MM.1S (cell line): Measurements from ENCODE around the gene PDS5B.
"Not testable (repeated sequence)": the region's sequence is repeated elsewhere in the genome, so short reads cannot be mapped to it uniquely, and the experiment has no call there.

Source experiments
- DNase-seq: peaks from one replicate; pipeline ENCODE4 v3.0.0-alpha.2; 2015
- H2AFZ ChIP-seq: fragments of 300-600 bp; sonication (generic); 2 replicates; pipeline ENCODE4 v1.6.0; 2016; ENCODE audit warnings: antibody characterized with exemption, low read length
- H3F3A ChIP-seq: fragments of 300-600 bp; sonication (generic); 2 replicates; pipeline ENCODE4 v1.6.1; 2016; ENCODE audit warnings: mild to moderate bottlenecking, antibody characterized with exemption, low read length, moderate library complexity, mixed read lengths; ENCODE audit not compliant: insufficient read depth
- H3K27ac ChIP-seq: fragments of 300-600 bp; sonication (generic); 2 replicates; pipeline ENCODE4 v1.5.1; 2016; ENCODE audit warnings: mild to moderate bottlenecking, low read length
- H3K27me3 ChIP-seq: fragments of 300-600 bp; sonication (generic); replicated peaks from 2 replicates; pipeline ENCODE4 v1.6.0; 2016; ENCODE audit warnings: low read length; ENCODE audit not compliant: insufficient read depth
- H3K36me3 ChIP-seq: fragments of 300-600 bp; sonication (generic); replicated peaks from 2 replicates; pipeline ENCODE4 v1.6.1; 2016; ENCODE audit warnings: mild to moderate bottlenecking, low read length, mixed read lengths; ENCODE audit not compliant: insufficient read depth
- H3K4me1 ChIP-seq: fragments of 300-600 bp; sonication (generic); 2 replicates; pipeline ENCODE4 v1.6.1; 2016; ENCODE audit warnings: low read length, mixed read lengths
- H3K4me2 ChIP-seq: fragments of 300-600 bp; sonication (generic); 2 replicates; pipeline ENCODE4 v1.6.0; 2016; ENCODE audit warnings: low read depth, low read length
- H3K4me3 ChIP-seq: fragments of 300-600 bp; sonication (generic); 2 replicates; pipeline ENCODE4 v1.5.1; 2016; ENCODE audit warnings: low read length, mixed read lengths
- H3K79me2 ChIP-seq: fragments of 300-600 bp; sonication (generic); 2 replicates; pipeline ENCODE4 v1.6.1; 2016; ENCODE audit warnings: mixed run types, low read length, mixed read lengths
- H3K9ac ChIP-seq: fragments of 300-600 bp; sonication (generic); 2 replicates; pipeline ENCODE4 v1.6.1; 2016; ENCODE audit warnings: low read length, mixed read lengths
- H3K9me2 ChIP-seq: fragments of 300-600 bp; sonication (generic); replicated peaks from 2 replicates; pipeline ENCODE4 v1.6.1; 2016; ENCODE audit warnings: mild to moderate bottlenecking, low read length, mixed read lengths; ENCODE audit not compliant: insufficient read depth
- H3K9me3 ChIP-seq: fragments of 300-600 bp; sonication (generic); replicated peaks from 2 replicates; pipeline ENCODE4 v1.6.1; 2016; ENCODE audit warnings: mild to moderate bottlenecking, low read length, mixed read lengths; ENCODE audit not compliant: insufficient read depth
- H4K20me1 ChIP-seq: fragments of 300-600 bp; sonication (generic); 2 replicates; pipeline ENCODE4 v1.6.1; 2016; ENCODE audit warnings: mild to moderate bottlenecking, low read length, moderate library complexity, mixed read lengths; ENCODE audit not compliant: insufficient read depth
- EZH2 ChIP-seq: fragments of 300-600 bp; sonication (generic); optimal IDR thresholded peaks from 2 replicates; pipeline ENCODE3; 2017; ENCODE audit warnings: low read depth, mild to moderate bottlenecking, antibody characterized with exemption, low read length, mixed read lengths
- EZH2phosphoT487 ChIP-seq: fragments of 300-600 bp; sonication (generic); IDR thresholded peaks from 2 replicates; pipeline ENCODE4 v1.6.1; 2018; ENCODE audit warnings: antibody characterized with exemption, low read length
- TF ChIP-seq, protein P1 (sequence below): fragments of 300-600 bp; sonication (generic); IDR thresholded peaks from 2 replicates; pipeline ENCODE4 v1.5.1; 2016; ENCODE audit warnings: antibody characterized with exemption, low read length, mixed read lengths

PDS5B gene

DNA sequence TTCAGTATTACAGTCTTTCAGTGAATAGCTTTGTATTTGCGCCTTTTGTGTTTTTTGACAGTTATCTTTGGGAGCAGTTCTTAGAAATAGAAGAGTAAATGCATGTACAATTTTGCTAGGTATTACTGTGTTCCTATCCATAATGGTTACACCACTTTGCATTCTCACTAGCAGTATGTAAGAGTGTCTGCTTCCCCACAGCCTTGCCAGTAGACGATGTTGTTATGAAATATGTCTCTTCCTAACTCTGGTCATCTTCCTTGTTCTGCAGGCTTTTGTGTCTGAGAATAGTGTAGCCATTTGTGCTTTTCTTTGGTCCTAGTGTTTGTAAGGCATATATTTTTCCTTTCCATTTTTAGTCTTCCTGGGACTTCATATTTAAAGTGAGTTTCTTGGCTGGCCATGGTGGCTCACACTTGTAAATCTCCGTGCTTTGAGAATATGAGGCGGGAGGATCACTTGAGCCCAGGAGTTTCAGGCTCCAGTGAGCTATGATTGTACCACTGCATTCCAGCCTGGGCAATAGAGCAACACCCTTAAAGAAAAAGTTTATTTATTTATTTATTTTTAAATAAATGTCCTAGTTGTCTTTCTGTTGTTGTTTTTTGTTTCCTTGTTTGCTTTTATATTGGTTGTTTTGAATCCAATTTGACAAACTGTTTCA, 140.3 kb downstream of the PDS5B start:
- Histone ChIP-seq H3F3A (no peaks in the 10 kb centered on the region), H3K27ac (no peak overlapping the region), H3K9me2 (no peaks in the 10 kb centered on the region), H4K20me1 (no peaks in the 10 kb centered on the region), H3K9ac (no peak overlapping the region), H3K4me3 (no peak overlapping the region), H3K79me2 (peaks cover 6% of the 10 kb centered on the region; the same call in 1 of the 2 replicates), H3K9me3 (no peaks in the 10 kb centered on the region), H3K27me3 (no peaks in the 10 kb centered on the region), H2AFZ (no peak overlapping the region), H3K4me2 (no peak overlapping the region), H3K4me1 (no peaks in the 10 kb centered on the region), H3K36me3 (no peaks in the 10 kb centered on the region; the same call in 1 of the 2 replicates)
- no peak for DNase-seq
- TF ChIP-seq EZH2phosphoT487 = no peak
- TF ChIP-seq EZH2 = no peak

- H4K20me1 ChIP-seq = no peaks in the 10 kb centered on the region
- H3K9me3 ChIP-seq = no peaks in the 10 kb centered on the region
- no peak overlapping the region for H2AFZ ChIP-seq
- H3K9me2 ChIP-seq = no peaks in the 10 kb centered on the region
- H3K79me2 ChIP-seq = peaks cover 6% of the 10 kb centered on the region; the same call in 1 of the 2 replicates
- H3K27me3 ChIP-seq = no peaks in the 10 kb centered on the region
- H3K36me3 ChIP-seq = no peaks in the 10 kb centered on the region; the same call in 1 of the 2 replicates
- H3F3A ChIP-seq = no peaks in the 10 kb centered on the region
- no peak overlapping the region for H3K27ac ChIP-seq
- no peak for DNase-seq
- no peaks in the 10 kb centered on the region for H3K4me1 ChIP-seq
- H3K4me3 ChIP-seq = no peak overlapping the region
- TF ChIP-seq EZH2 = no peak
- no peak for TF ChIP-seq EZH2phosphoT487
- TF ChIP-seq, protein P1, sequence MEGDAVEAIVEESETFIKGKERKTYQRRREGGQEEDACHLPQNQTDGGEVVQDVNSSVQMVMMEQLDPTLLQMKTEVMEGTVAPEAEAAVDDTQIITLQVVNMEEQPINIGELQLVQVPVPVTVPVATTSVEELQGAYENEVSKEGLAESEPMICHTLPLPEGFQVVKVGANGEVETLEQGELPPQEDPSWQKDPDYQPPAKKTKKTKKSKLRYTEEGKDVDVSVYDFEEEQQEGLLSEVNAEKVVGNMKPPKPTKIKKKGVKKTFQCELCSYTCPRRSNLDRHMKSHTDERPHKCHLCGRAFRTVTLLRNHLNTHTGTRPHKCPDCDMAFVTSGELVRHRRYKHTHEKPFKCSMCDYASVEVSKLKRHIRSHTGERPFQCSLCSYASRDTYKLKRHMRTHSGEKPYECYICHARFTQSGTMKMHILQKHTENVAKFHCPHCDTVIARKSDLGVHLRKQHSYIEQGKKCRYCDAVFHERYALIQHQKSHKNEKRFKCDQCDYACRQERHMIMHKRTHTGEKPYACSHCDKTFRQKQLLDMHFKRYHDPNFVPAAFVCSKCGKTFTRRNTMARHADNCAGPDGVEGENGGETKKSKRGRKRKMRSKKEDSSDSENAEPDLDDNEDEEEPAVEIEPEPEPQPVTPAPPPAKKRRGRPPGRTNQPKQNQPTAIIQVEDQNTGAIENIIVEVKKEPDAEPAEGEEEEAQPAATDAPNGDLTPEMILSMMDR = no peak
- H3K4me2 ChIP-seq = no peak overlapping the region
- H3K9ac ChIP-seq = no peak overlapping the region
Observed at GRCh38 chr13:32728327-32728726, 142.1 kb downstream of the PDS5B start.

DNA sequence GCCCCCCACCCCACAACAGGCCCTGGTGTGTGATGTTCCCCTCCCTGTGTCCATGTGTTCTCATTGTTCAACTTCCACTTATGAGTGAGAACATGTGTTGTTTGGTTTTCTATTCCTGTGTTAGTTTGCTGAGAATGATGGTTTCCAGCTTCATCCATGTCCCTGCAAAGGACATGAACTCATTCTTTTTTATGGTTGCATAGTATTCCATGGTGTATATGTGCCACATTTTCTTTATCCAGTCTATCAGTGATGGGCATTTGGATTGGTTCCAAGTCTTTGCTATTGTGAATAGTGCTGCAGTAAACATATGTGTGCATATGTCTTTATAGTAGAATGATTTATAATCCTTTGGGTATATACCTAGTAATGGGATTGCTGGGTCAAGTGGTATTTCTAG, 142.8 kb downstream of the PDS5B start:
- not testable (repeated sequence) for H3K9me2 ChIP-seq, H3K27me3 ChIP-seq, H3K4me2 ChIP-seq, H3K9ac ChIP-seq, H3K9me3 ChIP-seq, H2AFZ ChIP-seq, H3K36me3 ChIP-seq, H3K79me2 ChIP-seq, H3F3A ChIP-seq, H3K4me1 ChIP-seq, H4K20me1 ChIP-seq, H3K27ac ChIP-seq, DNase-seq, H3K4me3 ChIP-seq

- Histone ChIP-seq H3K27me3 (no peaks in the 10 kb centered on the region), H3K4me2 (no peak overlapping the region), H2AFZ (no peak overlapping the region), H3K9me2 (no peaks in the 10 kb centered on the region), H3F3A (no peaks in the 10 kb centered on the region), H3K9ac (no peak overlapping the region), H3K9me3 (no peaks in the 10 kb centered on the region), H3K36me3 (no peaks in the 10 kb centered on the region; the same call in 1 of the 2 replicates), H3K79me2 (peaks cover 6% of the 10 kb centered on the region; the same call in 1 of the 2 replicates), H3K4me1 (no peaks in the 10 kb centered on the region), H4K20me1 (no peaks in the 10 kb centered on the region), H3K4me3 (no peak overlapping the region), H3K27ac (no peak overlapping the region)
- TF ChIP-seq, protein P1 = no peak
- TF ChIP-seq EZH2 = no peak
- TF ChIP-seq EZH2phosphoT487 = no peak
- no peak for DNase-seq
Observed at GRCh38 chr13:32731074-32731473, 144.8 kb downstream of the PDS5B start.
